Endothelial cell of umbilical vein (primary cell): Measurements from ENCODE around the gene AIF1. TPM values are rescaled to one million over a fixed set of nuclear protein-coding genes. Genes with fewer than 3 reads are reported as not detected.

Experiments used
- BruUV-seq: library from RNA; stranded (reverse); fragments of 400-500 nt; replicated peaks from 2 replicates; lab custom pipeline; 2021; lab: Mats Ljungman, UMichigan
- CTCF ChIA-PET: fragments of 300-600, 350-600 bp; sonication (Branson Sonifier 250); formaldehyde crosslinking; loops from one replicate; lab custom pipeline; 2021; ENCODE audit warnings: antibody characterized with exemption, inconsistent platforms; lab: Charles Lee
- POLR2A ChIA-PET: fragments of 300-600, 350-600 bp; sonication (Branson Sonifier 250); formaldehyde crosslinking; loops from one replicate; lab custom pipeline; 2021; ENCODE audit warnings: antibody characterized with exemption, inconsistent platforms; lab: Charles Lee
- DNase-seq: peaks from one replicate; pipeline ENCODE4 v3.0.0-alpha.2; 2011; ENCODE audit warnings: low read depth, low spot score
- FAIRE-seq: peaks from 2 replicates; lab custom pipeline; 2011; peaks lifted over from hg19 to GRCh38; lab: Jason Lieb, UNC
- H2AFZ ChIP-seq: 2 replicates; pipeline ENCODE4 v1.6.0; 2012; ENCODE audit warnings: low read depth, low read length, control low read depth, inconsistent platforms
- H3K27ac ChIP-seq: 2 replicates; pipeline ENCODE4 v1.5.1; 2011; ENCODE audit warnings: low read depth, mild to moderate bottlenecking, control low read depth, low read length, moderate library complexity; ENCODE audit not compliant: insufficient read depth
- H3K27me3 ChIP-seq, 2 experiments: 2 replicates each; pipeline versions ENCODE4 v1.6.0 to v1.6.1; 2011; ENCODE audit warnings: low read length in 2 of 2, mixed read lengths in 1 of 2; ENCODE audit not compliant: control insufficient read depth in 2 of 2, insufficient read depth in 2 of 2
- H3K36me3 ChIP-seq, 2 experiments: 2 replicates in 1 of 2; 3 replicates in 1 of 2; pipeline ENCODE4 v1.5.1; 2011; ENCODE audit warnings: low read length in 2 of 2, mild to moderate bottlenecking in 1 of 2, moderate library complexity in 1 of 2; ENCODE audit not compliant: control insufficient read depth in 2 of 2, insufficient read depth in 2 of 2; ENCODE audit errors: extremely low read depth in 1 of 2
- H3K4me1 ChIP-seq: 3 replicates; pipeline ENCODE4 v1.5.1; 2011; ENCODE audit warnings: mild to moderate bottlenecking, low read length; ENCODE audit not compliant: control insufficient read depth, insufficient read depth; ENCODE audit errors: extremely low read depth
- H3K4me2 ChIP-seq: 2 replicates; pipeline ENCODE4 v1.6.1; 2011; ENCODE audit warnings: low read length, control low read depth, mixed read lengths; ENCODE audit not compliant: insufficient read depth
- H3K4me3 ChIP-seq, 3 experiments: fragments of 200-600 bp in 1 of 3; sonication (generic), shearing (Covaris generic) in 1 of 3; replicated peaks in 1 of 3; 2 replicates each; pipeline ENCODE4 v1.5.1; 2011 to 2016; ENCODE audit warnings: control low read depth in 3 of 3, low read length in 3 of 3, mild to moderate bottlenecking in 2 of 3, inconsistent platforms in 1 of 3, low read depth in 1 of 3, moderate library complexity in 1 of 3; ENCODE audit not compliant: insufficient read depth in 1 of 3
- H3K79me2 ChIP-seq: 2 replicates; pipeline ENCODE4 v1.6.0; 2012; ENCODE audit warnings: low read length, inconsistent platforms; ENCODE audit not compliant: control insufficient read depth, insufficient read depth
- H3K9ac ChIP-seq: replicated peaks from 2 replicates; pipeline ENCODE3; 2011; ENCODE audit warnings: low read length, control low read depth; ENCODE audit not compliant: insufficient read depth; ENCODE audit errors: extremely low read depth
- H3K9me1 ChIP-seq: replicated peaks from 3 replicates; pipeline ENCODE4 v1.6.0; 2011; ENCODE audit warnings: mild to moderate bottlenecking, low read length; ENCODE audit not compliant: control insufficient read depth, insufficient read depth; ENCODE audit errors: extremely low read depth
- H3K9me3 ChIP-seq: replicated peaks from 2 replicates; pipeline ENCODE4 v1.5.1; 2012; ENCODE audit warnings: low read length, inconsistent platforms; ENCODE audit not compliant: control insufficient read depth, insufficient read depth
- H4K20me1 ChIP-seq: replicated peaks from 2 replicates; pipeline ENCODE3; 2011; ENCODE audit warnings: mild to moderate bottlenecking, low read length; ENCODE audit not compliant: control insufficient read depth, insufficient read depth; ENCODE audit errors: extremely low read depth
- EZH2 ChIP-seq: IDR thresholded peaks from 2 replicates; pipeline ENCODE4 v1.6.1; 2012; ENCODE audit warnings: borderline replicate concordance, low read depth, mild to moderate bottlenecking, moderate library complexity, low read length, inconsistent platforms; ENCODE audit not compliant: severe bottlenecking
- FOS ChIP-seq: IDR thresholded peaks from 2 replicates; pipeline ENCODE4 v1.6.1; 2011; ENCODE audit warnings: mild to moderate bottlenecking, low read length, moderate library complexity, borderline replicate concordance; ENCODE audit not compliant: insufficient read depth
- GATA2 ChIP-seq: IDR thresholded peaks from 2 replicates; pipeline ENCODE4 v1.7.0; 2011; ENCODE audit warnings: low read depth, mild to moderate bottlenecking, moderate library complexity, mixed read lengths, low read length; ENCODE audit not compliant: insufficient read length, insufficient read depth
- JUN ChIP-seq: IDR thresholded peaks from 2 replicates; pipeline ENCODE4 v1.6.1; 2011; ENCODE audit warnings: borderline replicate concordance, low read depth; ENCODE audit not compliant: insufficient read length, insufficient read depth
- MAX ChIP-seq: IDR thresholded peaks from 2 replicates; pipeline ENCODE4 v1.6.1; 2011; ENCODE audit not compliant: insufficient read depth, insufficient read length
- MYC ChIP-seq: IDR thresholded peaks from one replicate; pipeline ENCODE4 v1.6.1; 2011; ENCODE audit warnings: mild to moderate bottlenecking, low read depth, low read length
- POLR2A ChIP-seq: IDR thresholded peaks from 2 replicates; pipeline ENCODE4 v1.6.1; 2012; ENCODE audit warnings: low read depth, mild to moderate bottlenecking, control low read depth, low read length
- POLR2AphosphoS5 ChIP-seq: IDR thresholded peaks from 2 replicates; pipeline ENCODE4 v1.6.1; 2012; ENCODE audit warnings: low read depth, mild to moderate bottlenecking, control low read depth, low read length, moderate library complexity; ENCODE audit not compliant: insufficient read depth
- dilution Hi-C: fragments of 300-500 bp; cut with MboI; formaldehyde crosslinking; loops from one replicate; pipeline ENCODE4 v1.15.0; 2019; ENCODE audit warnings: low sequenced_read_pairs; ENCODE audit not compliant: extremely low pct_ligation_motif_present
- intact Hi-C: fragments of 100-400 bp; cut with micrococcal nuclease; formaldehyde crosslinking; loops from one replicate; pipeline ENCODE4 v1.10.0; 2022
- polyA plus RNA-seq, 4 experiments: library from polyadenylated mRNA; depleted of rRNA in 3 of 4; stranded (reverse) in 3 of 4; unstranded in 1 of 4; fragments of >200 nt; gene quantifications; 2 replicates each; pipeline versions ENCODE4 v1.2.1 to v1.2.3, GENCODE V29; 2011 to 2012; ENCODE audit warnings: missing spikeins in 1 of 4
- total RNA-seq: library from RNA; stranded (reverse); gene quantifications from 2 replicates; pipeline ENCODE4 v1.2.3, GENCODE V29; 2021
- TF ChIP-seq, protein P1 (sequence below), 2 donors: IDR thresholded peaks; 1 replicate in 1 of 2; 2 replicates in 1 of 2; pipeline ENCODE4 v1.5.1; 2011; ENCODE audit warnings: low read length in 2 of 2, mild to moderate bottlenecking in 2 of 2, moderate library complexity in 2 of 2, control low read depth in 1 of 2, inconsistent platforms in 1 of 2, low read depth in 1 of 2; ENCODE audit not compliant: insufficient read depth in 1 of 2; ENCODE audit errors: extremely low read depth in 1 of 2

AIF1 gene
- total and polyA plus RNA-seq, 2 donors (not counting 3 experiments of a cell fraction or from before 2014, with no cell fraction given), result not detected

GRCh38 chr6:31655349-31656237, 40.6 kb downstream of the AIF1 start, which contains the start of gene APOM:
TSS of gene APOM (plus strand) at chr6:31655894. CDS start at chr6:31655967, 73 bp downstream.
- BruUV-seq, result no TSS peak
- no peaks in the 10 kb centered on the region for H3K9me1 ChIP-seq
- H3K4me3 ChIP-seq, result no peak within 1 kb of the TSS
- no peak within 1 kb of the TSS for H3K4me2 ChIP-seq
- no peaks in the 10 kb centered on the region for H4K20me1 ChIP-seq
- dilution Hi-C loops, result no loop called here
- H3K27ac ChIP-seq, result no peak within 1 kb of the TSS
- no peaks in the 10 kb centered on the region for H3K9me3 ChIP-seq
- POLR2A ChIA-PET, result no interaction called here
- TF ChIP-seq JUN, result no peak
- TF ChIP-seq FOS, result no peak
- TF ChIP-seq MAX, result no peak
- TF ChIP-seq GATA2, result no peak
- no peak for TF ChIP-seq MYC
- TF ChIP-seq POLR2AphosphoS5, result no peak
- TF ChIP-seq, protein P1, sequence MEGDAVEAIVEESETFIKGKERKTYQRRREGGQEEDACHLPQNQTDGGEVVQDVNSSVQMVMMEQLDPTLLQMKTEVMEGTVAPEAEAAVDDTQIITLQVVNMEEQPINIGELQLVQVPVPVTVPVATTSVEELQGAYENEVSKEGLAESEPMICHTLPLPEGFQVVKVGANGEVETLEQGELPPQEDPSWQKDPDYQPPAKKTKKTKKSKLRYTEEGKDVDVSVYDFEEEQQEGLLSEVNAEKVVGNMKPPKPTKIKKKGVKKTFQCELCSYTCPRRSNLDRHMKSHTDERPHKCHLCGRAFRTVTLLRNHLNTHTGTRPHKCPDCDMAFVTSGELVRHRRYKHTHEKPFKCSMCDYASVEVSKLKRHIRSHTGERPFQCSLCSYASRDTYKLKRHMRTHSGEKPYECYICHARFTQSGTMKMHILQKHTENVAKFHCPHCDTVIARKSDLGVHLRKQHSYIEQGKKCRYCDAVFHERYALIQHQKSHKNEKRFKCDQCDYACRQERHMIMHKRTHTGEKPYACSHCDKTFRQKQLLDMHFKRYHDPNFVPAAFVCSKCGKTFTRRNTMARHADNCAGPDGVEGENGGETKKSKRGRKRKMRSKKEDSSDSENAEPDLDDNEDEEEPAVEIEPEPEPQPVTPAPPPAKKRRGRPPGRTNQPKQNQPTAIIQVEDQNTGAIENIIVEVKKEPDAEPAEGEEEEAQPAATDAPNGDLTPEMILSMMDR (IDR thresholded peaks at IDR 0.05; ENCODE audit: extremely low read depth in 1 of 2, insufficient read depth in 1 of 2, low read depth in 1 of 2, low read length in 2 of 2), result no peak
- no peak for TF ChIP-seq EZH2
- no peak for TF ChIP-seq POLR2A
- DNase-seq (no peak), FAIRE-seq (no peak)
- peaks cover 3 to 4% of the 10 kb centered on the region in 2 experiments for H3K36me3 ChIP-seq
- H2AFZ ChIP-seq, result no peak within 1 kb of the TSS
- H3K4me1 ChIP-seq, result peaks cover 38% of the 10 kb centered on the region
- no peak within 1 kb of the TSS for H3K9ac ChIP-seq
- no peaks in the 10 kb centered on the region for H3K27me3 ChIP-seq
- CTCF ChIA-PET, result interaction anchor here (1.0 kb wide), 1 partner anchor 9 kb away, joined by 3 read pairs; the partner anchor contains the start of gene GPANK1
- intact Hi-C loops, result no loop called here
- H3K79me2 ChIP-seq, result peaks cover 34% of the 10 kb centered on the region
